ENCODE measurements around the gene AKT2. TPM values are rescaled to one million over a fixed set of nuclear protein-coding genes. Genes with fewer than 3 reads are reported as not detected.
A peak's percentile ranks its signal among the peaks of the same experiment; 100 is the strongest.
"Not testable (repeated sequence)": the region's sequence is repeated elsewhere in the genome, so short reads cannot be mapped to it uniquely, and the experiment has no call there.

AKT2 gene
- total RNA-seq, 2 experiments from 2014 or later: 139 to 144 TPM

DNA sequence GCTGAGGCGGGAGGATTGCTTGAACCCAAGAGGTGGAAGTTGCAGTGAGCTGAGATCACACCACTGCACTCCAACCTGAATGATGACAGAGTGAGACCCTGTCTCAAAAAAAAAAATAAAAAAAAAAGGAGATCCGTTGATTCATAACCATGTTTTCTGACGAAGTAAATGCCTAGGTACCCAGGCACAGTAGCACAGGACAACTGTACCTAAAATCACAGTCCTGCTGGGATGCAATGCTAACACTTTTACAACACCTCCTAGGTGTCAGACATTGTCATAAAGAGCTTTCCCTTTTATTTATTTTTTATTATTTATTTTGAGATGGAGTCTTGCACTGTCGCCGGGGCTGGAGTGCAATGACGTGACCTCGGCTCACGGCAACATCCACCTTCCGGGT is 64.5 kb downstream of the AKT2 start:
- TF ChIP-seq, protein P1, sequence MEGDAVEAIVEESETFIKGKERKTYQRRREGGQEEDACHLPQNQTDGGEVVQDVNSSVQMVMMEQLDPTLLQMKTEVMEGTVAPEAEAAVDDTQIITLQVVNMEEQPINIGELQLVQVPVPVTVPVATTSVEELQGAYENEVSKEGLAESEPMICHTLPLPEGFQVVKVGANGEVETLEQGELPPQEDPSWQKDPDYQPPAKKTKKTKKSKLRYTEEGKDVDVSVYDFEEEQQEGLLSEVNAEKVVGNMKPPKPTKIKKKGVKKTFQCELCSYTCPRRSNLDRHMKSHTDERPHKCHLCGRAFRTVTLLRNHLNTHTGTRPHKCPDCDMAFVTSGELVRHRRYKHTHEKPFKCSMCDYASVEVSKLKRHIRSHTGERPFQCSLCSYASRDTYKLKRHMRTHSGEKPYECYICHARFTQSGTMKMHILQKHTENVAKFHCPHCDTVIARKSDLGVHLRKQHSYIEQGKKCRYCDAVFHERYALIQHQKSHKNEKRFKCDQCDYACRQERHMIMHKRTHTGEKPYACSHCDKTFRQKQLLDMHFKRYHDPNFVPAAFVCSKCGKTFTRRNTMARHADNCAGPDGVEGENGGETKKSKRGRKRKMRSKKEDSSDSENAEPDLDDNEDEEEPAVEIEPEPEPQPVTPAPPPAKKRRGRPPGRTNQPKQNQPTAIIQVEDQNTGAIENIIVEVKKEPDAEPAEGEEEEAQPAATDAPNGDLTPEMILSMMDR (IDR thresholded peaks at IDR 0.05): no peak
- Mint-ChIP-seq H3K27me3 (peaks cover 59% of the 10 kb centered on the region), H3K27ac (no peak overlapping the region), H3K4me1 (ENCODE audit: low read depth) (peaks cover 16% of the 10 kb centered on the region), H3K36me3 (ENCODE audit: low read depth) (peaks cover 2% of the 10 kb centered on the region), H3K9me3 (peaks cover 3% of the 10 kb centered on the region), H3K4me3 (no peak overlapping the region)
- intact Hi-C loops (cut with micrococcal nuclease): loop anchor here (5.0 kb wide), 1 partner anchor 83 kb away; no protein-coding TSS in a partner anchor
- POLR2A ChIA-PET: no interaction called here
- CTCF ChIA-PET: interaction anchor here (1.0 to 1.6 kb wide), 6 partner anchors 11 to 80 kb away, joined by 3 to 12 read pairs (median 4); no protein-coding TSS in a partner anchor
- ATAC-seq (no peak), DNase-seq (no peak)

- Mint-ChIP-seq H3K9me3 (peaks cover 3% of the 10 kb centered on the region), H3K4me3 (no peak overlapping the region), H3K36me3 (ENCODE audit: low read depth) (peaks cover 2% of the 10 kb centered on the region), H3K27me3 (peaks cover 52% of the 10 kb centered on the region), H3K27ac (no peak overlapping the region), H3K4me1 (ENCODE audit: low read depth) (peaks cover 12% of the 10 kb centered on the region)
- intact Hi-C loops (cut with micrococcal nuclease): loop anchor here (5.0 kb wide), 1 partner anchor 82 kb away; no protein-coding TSS in a partner anchor
- ChIA-PET POLR2A (interaction anchor here (0.6 to 1.5 kb wide), 2 partner anchors 11 to 399 kb away, joined by 3 read pairs; no protein-coding TSS in a partner anchor), CTCF (interaction anchor here (0.6 to 2.7 kb wide), 5 partner anchors 12 to 246 kb away, joined by 3 to 17 read pairs (median 3); no protein-coding TSS in a partner anchor)
- TF ChIP-seq, protein P1 (IDR thresholded peaks at IDR 0.05): no peak
- peak; percentile 30 for DNase-seq
- ATAC-seq: peak; percentile 31
Measured at GRCh38 chr19:40219721-40220276, 65.3 kb downstream of the AKT2 start.

DNA sequence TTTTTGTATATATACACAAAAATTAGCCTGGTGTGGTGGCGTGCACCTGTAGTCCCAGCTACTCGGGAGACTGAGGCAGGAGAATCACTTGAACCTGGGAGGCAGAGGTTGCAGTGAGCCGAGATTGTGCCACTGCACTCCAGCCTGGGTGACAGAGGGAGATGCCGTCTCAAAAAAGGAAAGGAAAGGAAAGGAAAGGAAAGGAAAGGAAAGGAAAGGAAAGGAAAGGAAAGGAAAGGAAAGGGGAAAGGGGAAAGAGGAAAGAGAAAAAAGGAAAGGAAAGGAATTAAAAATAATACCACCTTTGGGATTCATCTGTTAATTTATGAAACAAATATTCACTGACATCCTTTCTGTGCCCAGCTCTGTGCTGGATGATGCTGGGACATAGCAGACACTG is 66.1 kb downstream of the AKT2 start:
- intact Hi-C loops (cut with micrococcal nuclease); ATAC-seq; H3K4me3 Mint-ChIP-seq; H3K27ac Mint-ChIP-seq; H3K9me3 Mint-ChIP-seq; DNase-seq; H3K36me3 Mint-ChIP-seq (ENCODE audit: low read depth): not testable (repeated sequence)
- peaks cover 44% of the 10 kb centered on the region for H3K27me3 Mint-ChIP-seq
- peaks cover 12% of the 10 kb centered on the region for H3K4me1 Mint-ChIP-seq (ENCODE audit: low read depth)
- POLR2A ChIA-PET: interaction anchor here (0.6 to 1.5 kb wide), 4 partner anchors 11 to 398 kb away, joined by 3 to 4 read pairs (median 3); partner anchors contain the start of gene MAP3K10
- CTCF ChIA-PET: interaction anchor here (0.6 to 2.7 kb wide), 8 partner anchors 29 to 79 kb away, joined by 3 to 17 read pairs (median 3); no protein-coding TSS in a partner anchor

GRCh38 chr19:40217934-40218890 is 66.9 kb downstream of the AKT2 start, which contains the start of gene TTC9B:
TTC9B (minus strand) TSS chr19:40218384; CDS start chr19:40218381, 3 bp downstream.
- H3K36me3 Mint-ChIP-seq (ENCODE audit: low read depth): peaks cover 2% of the 10 kb centered on the region
- peaks cover 42% of the 10 kb centered on the region for H3K27me3 Mint-ChIP-seq
- DNase-seq (peak; percentile 64), ATAC-seq (peak; percentile 61)
- no peak within 1 kb of the TSS for H3K27ac Mint-ChIP-seq
- intact Hi-C loops (cut with micrococcal nuclease): no loop called here
- CTCF ChIA-PET: interaction anchor here (0.6 to 2.7 kb wide), 11 partner anchors 26 to 105 kb away, joined by 3 to 17 read pairs (median 3); no protein-coding TSS in a partner anchor
- peaks cover 3% of the 10 kb centered on the region for H3K9me3 Mint-ChIP-seq
- POLR2A ChIA-PET: interaction anchor here (0.6 to 1.5 kb wide), 4 partner anchors 10 to 74 kb away, joined by 3 to 4 read pairs (median 3); partner anchors contain the start of gene MAP3K10
- H3K4me1 Mint-ChIP-seq (ENCODE audit: low read depth): peaks cover 12% of the 10 kb centered on the region
- no peak within 1 kb of the TSS for H3K4me3 Mint-ChIP-seq
- TF ChIP-seq, protein P1 (IDR thresholded peaks at IDR 0.05): no peak
